ENCODE data around the gene KBTBD4.

- TF ChIP-seq, protein P1, sequence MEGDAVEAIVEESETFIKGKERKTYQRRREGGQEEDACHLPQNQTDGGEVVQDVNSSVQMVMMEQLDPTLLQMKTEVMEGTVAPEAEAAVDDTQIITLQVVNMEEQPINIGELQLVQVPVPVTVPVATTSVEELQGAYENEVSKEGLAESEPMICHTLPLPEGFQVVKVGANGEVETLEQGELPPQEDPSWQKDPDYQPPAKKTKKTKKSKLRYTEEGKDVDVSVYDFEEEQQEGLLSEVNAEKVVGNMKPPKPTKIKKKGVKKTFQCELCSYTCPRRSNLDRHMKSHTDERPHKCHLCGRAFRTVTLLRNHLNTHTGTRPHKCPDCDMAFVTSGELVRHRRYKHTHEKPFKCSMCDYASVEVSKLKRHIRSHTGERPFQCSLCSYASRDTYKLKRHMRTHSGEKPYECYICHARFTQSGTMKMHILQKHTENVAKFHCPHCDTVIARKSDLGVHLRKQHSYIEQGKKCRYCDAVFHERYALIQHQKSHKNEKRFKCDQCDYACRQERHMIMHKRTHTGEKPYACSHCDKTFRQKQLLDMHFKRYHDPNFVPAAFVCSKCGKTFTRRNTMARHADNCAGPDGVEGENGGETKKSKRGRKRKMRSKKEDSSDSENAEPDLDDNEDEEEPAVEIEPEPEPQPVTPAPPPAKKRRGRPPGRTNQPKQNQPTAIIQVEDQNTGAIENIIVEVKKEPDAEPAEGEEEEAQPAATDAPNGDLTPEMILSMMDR (IDR thresholded peaks at IDR 0.05): no peak
- TF ChIP-seq POLR2A (IDR thresholded peaks at IDR 0.05): no peak
These were observed 28.0 kb upstream of the KBTBD4 start for GRCh38 chr11:47606731-47607130.
